Inflammatory macrophage (primary cell): Measurements from ENCODE around the gene MYO1D.

Experiments
- DNase-seq, 2 donors: peaks; one replicate each; pipeline ENCODE4 v3.0.0-alpha.2; 2020 to 2022

The MYO1D gene

GRCh38 chr17:32523017-32523680, 353.8 kb downstream of the MYO1D start:
- DNase-seq = no peak

- DNase-seq = no peak
Measured at GRCh38 chr17:32520737-32521404, 356.1 kb downstream of the MYO1D start.

- DNase-seq = peak; percentile 41 to 67
Measured at GRCh38 chr17:32520104-32520701, 356.7 kb downstream of the MYO1D start.

- no peak for DNase-seq
Measured at GRCh38 chr17:32519228-32520103, 357.5 kb downstream of the MYO1D start.

- DNase-seq = no peak
Measured at GRCh38 chr17:32518646-32519227, 358.2 kb downstream of the MYO1D start.

GRCh38 chr17:32517982-32518381, 358.9 kb downstream of the MYO1D start:
- no peak for DNase-seq

GRCh38 chr17:32516940-32517701, 359.8 kb downstream of the MYO1D start:
- DNase-seq = peak; percentile 12 to 47

GRCh38 chr17:32516450-32516849, 360.5 kb downstream of the MYO1D start:
- DNase-seq = no peak

GRCh38 chr17:32515677-32516383, 361.1 kb downstream of the MYO1D start:
- no peak for DNase-seq

GRCh38 chr17:32514606-32515005, 362.3 kb downstream of the MYO1D start:
- DNase-seq = no peak

GRCh38 chr17:32513579-32513978, 363.3 kb downstream of the MYO1D start:
- DNase-seq = no peak

GRCh38 chr17:32512328-32512727, 364.6 kb downstream of the MYO1D start:
- no peak for DNase-seq

- no peak for DNase-seq
Measured at GRCh38 chr17:32510466-32510865, 366.5 kb downstream of the MYO1D start.

- DNase-seq = no peak
Measured at GRCh38 chr17:32508926-32509325, 368.0 kb downstream of the MYO1D start.

- DNase-seq = peak; percentile 33 to 34
Measured at GRCh38 chr17:32504166-32504990, 372.5 kb downstream of the MYO1D start.

- peak; percentile 84 to 89 for DNase-seq
Measured at GRCh38 chr17:32503251-32504165, 373.4 kb downstream of the MYO1D start.

- DNase-seq = no peak
Measured at GRCh38 chr17:32502710-32503109, 374.2 kb downstream of the MYO1D start.

- DNase-seq = no peak
Measured at GRCh38 chr17:32502013-32502412, 374.9 kb downstream of the MYO1D start.

GRCh38 chr17:32498391-32498790, 378.5 kb downstream of the MYO1D start:
- no peak for DNase-seq
